SW480 (cell line): ENCODE measurements around the gene FTSJ1.
A peak's percentile ranks its signal among the peaks of the same experiment; 100 is the strongest.

Source experiments
- DNase-seq: peaks from one replicate; pipeline ENCODE4 v3.0.0-alpha.2; 2016; ENCODE audit warnings: low spot score

FTSJ1 gene

DNA sequence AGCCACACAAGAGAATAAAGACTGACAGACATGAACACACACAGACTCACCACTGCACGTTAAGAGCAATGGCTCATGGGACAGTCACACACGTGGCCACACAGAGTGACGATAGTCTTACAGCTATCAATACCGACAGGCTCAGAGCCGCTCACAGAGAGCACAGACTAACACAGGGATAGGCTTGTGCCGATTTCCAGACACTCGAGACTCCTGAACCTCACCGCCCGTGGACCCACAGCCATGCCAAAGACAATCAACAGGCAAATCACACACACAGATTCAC lies 5.2 kb upstream of the FTSJ1 start:
- DNase-seq: no peak

GRCh38 chrX:48471504-48471903 lies 4.5 kb upstream of the FTSJ1 start:
- DNase-seq: no peak

GRCh38 chrX:48472225-48472624 lies 3.8 kb upstream of the FTSJ1 start:
- DNase-seq: no peak

- DNase-seq: no peak
Measured at GRCh38 chrX:48472851-48473703, 2.9 kb upstream of the FTSJ1 start.

DNA sequence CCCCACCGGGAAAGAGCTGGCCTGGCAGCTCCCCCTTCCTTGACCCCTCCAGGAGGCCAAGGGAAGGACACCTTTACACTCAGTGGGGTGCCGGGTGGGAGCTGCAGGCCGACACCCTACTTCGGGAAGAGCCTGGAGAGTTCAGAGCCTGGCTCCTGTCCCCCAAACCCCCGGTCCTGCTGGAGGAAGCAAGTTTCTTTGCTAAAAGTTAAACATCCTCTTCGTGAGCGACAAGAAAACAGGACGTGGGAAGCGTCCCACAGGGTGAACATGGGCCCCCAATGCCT lies 2.4 kb upstream of the FTSJ1 start:
- DNase-seq: no peak

- no peak for DNase-seq
Measured at GRCh38 chrX:48474127-48474526, 1.9 kb upstream of the FTSJ1 start.

DNA sequence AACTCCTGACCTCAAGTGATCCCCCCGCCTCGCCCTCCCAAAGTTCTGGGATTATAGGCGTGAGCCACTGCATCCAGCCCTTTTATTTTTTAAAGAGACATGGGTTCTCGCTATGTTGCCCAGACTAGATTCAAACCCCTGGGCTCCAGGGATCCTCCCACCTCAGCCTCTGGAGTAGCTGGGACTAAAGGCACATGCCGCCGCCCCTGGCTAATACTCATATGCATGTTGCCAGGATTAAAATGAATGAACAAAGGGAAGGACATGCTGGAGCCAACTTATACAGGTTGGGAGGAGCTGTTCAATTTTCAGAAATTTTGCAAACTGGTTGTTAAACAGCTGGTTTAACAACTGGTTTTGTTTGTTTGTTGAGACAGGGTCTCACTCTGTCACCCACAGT lies 1.4 kb upstream of the FTSJ1 start:
- DNase-seq: no peak

DNA sequence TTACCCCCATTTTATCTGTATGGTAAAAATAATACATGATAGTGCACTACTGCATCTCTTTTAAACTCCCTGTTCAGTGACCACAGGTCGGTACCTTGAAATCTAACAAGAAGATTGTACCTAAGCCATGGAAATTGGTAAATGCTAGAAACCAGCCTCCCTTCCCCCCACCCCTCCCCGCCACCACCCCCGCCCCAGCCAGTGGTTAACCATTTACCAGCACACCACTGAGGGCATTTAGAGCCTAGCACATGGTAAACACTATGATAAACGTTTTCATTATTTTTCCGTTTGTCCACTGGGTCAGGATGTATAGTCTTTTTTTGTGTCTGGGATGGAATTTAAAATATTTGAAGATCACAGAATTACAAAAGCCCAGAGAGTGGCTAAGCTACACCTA lies 703 bp upstream of the FTSJ1 start:
- DNase-seq: peak; percentile 39

- DNase-seq: no peak
Measured at GRCh38 chrX:48476919-48477318, 920 bp downstream of the FTSJ1 start.

- no peak for DNase-seq
Measured at GRCh38 chrX:48477960-48478755, 2.2 kb downstream of the FTSJ1 start.

- no peak for DNase-seq
Measured at GRCh38 chrX:48478806-48479205, 2.8 kb downstream of the FTSJ1 start.

- no peak for DNase-seq
Measured at GRCh38 chrX:48480142-48480541, 4.1 kb downstream of the FTSJ1 start.

GRCh38 chrX:48480583-48480982 lies 4.6 kb downstream of the FTSJ1 start:
- DNase-seq: no peak

- DNase-seq: no peak
Measured at GRCh38 chrX:48482526-48482925, 6.5 kb downstream of the FTSJ1 start.

DNA sequence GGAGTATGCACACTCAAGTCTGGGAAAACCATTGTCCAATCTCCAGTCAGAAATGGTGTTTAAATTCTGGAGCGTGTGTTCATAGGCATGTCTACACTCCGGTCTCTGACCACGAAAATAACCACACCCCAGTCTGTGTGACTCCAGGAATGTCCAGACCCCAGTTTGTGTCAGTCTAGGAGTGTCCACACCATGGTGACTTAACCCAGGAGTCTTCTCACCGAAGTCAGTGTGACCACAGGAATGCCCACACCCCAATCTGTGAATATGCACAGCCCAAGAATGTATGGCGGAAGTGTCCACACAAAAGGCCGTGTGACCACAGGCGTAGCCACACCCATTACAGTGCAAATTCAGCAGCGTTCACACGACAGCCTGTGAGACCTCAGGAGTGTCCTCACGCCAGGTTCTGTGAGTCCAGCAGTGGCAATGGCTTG lies 11.4 kb downstream of the FTSJ1 start:
- peak; percentile 99 for DNase-seq

GRCh38 chrX:48488034-48488433 lies 12.0 kb downstream of the FTSJ1 start:
- DNase-seq: no peak

- no peak for DNase-seq
Measured at GRCh38 chrX:48489296-48489695, 13.3 kb downstream of the FTSJ1 start.

DNA sequence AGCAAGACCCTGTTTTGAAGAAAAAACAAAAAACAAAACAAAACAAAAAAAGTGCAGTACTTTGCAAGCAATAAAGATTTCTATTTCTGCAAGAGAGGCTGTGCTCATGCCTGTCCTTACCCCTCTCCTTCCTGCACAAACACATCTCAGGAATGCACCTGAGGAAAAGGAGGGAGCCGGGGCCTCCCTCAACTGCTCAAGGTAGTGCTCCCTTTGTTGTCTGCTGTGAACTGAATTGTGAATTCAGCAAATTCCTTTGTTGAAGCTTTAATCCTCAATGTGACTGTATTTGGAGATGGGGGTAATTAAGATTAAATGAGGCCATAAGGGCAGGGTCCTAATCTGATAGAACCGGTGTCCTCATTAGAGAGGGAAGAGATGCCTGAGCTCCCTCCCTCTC lies 13.9 kb downstream of the FTSJ1 start:
- no peak for DNase-seq

DNA sequence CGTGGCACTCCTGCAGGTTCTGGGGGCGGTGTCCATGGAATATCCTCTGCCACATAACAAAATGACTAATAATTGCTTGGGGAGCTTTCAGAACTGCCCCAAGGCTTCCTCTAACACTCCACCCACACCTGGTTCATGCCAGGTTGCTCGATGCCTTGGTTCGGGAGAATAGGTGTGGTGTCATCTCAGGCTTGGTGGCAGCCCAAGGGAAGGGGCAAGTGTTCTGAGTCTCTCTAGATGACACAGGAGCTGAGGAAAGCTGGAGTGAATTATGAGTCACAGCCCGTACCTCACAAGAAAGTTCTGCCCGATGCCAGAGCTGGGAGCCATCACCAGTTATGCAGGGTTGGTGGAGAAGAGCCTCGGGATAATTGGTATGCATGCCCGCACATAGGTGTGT lies 14.7 kb downstream of the FTSJ1 start:
- DNase-seq: no peak

DNA sequence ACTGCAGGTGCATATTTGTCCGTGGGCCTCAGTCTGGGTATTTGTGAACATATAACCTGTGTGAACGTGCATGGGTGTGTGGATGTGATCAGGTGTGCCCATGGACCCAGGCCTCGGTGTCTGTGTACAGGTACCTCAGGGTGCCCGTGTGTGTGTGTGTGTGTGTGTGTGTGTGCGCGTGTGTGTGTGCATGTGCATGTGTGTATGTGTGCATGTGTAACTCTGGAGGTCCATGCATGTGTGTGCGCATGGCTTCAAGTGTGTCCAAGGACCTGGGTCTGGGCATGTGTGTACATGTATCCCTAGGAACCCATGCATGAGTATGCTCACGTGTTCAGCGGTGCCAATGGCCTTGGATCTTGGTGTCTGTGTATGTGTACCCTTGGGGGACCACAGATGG lies 15.8 kb downstream of the FTSJ1 start:
- DNase-seq: no peak

DNA sequence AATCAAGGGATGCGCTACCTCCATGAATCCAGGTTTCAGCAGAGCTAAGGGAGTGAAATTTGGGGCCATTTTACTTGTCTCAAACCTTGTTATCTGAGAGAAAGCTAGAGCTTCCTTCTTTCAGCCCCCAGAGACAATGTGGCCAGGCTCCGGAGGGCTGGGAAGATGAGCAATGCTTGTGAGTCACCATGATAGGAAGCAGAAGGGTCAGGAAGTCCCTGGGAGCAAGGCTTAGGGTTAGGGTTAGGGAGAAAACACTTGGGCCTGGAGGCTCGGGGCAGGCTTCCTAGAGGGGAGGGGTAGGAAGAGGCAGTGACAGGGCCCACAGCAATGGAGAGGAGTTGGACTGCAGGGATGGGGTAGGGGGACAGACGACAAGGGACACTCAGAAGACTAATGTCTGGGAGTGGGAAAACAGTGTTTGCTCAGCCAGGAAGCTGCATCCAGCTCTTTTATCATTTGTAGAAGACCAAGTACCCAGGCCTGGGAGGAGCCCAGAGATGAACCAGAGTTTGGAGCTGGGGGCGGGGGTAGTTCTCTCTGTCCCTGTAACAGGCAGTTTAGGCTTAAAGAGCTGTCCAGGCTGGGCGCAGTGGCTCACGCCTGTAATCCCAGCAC lies 16.4 kb downstream of the FTSJ1 start:
- no peak for DNase-seq

DNA sequence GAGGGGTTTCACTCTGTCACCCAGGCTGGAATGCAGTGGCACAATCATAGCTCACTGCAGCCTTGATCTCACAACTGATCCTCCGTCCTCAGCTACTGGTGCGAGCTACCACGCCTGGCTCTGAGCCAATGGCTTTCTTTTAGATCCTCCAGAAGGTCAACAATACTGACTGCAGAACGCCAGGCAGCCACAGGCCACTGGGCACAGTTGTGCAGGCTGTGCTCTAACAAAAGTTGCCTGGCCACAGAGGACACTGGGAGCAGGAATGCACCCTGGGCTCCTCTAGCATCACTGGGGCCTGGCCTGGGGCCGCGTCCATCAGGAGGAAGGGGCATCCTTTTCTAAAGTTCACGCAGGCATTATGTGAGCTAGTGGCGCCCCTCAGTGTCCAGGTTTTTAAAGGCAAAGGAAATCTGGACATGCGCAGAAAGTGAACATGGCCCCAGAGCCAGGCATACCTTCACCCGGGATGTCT lies 17.9 kb downstream of the FTSJ1 start:
- peak; percentile 36 for DNase-seq

DNA sequence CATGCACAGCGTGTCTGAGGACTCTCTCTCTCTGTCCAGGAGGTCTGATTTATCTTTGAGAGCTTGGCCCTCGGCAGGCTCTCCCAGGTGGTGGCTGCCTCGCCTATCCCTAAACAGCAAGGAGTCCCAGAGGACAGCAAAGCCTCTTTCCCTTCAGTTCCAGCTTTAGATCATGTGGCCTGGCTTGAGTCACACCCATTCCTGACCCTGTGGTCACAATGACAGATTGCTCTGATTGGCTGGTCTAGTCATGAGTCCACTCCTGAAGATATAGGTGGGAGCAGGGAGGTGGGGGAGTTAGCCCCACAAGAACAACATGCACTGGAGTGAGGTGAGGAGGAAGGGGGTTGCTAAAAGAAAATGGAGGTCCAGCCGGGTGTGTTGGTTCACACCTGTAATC lies 20.7 kb downstream of the FTSJ1 start:
- DNase-seq: peak; percentile 28
